Measurements from ENCODE around the gene MID1.

MID1 gene

GRCh38 chrX:10549280-10549679, 71.1 kb downstream of the MID1 start:
- DNase-seq (ENCODE audit: extremely low read depth, low read depth), result no peak
- no peak for TF ChIP-seq CTCF (IDR thresholded peaks at IDR 0.05; ENCODE audit: low read depth, low read length)

- TF ChIP-seq CTCF (IDR thresholded peaks at IDR 0.05; ENCODE audit: low read depth, low read length), result no peak
- DNase-seq (ENCODE audit: extremely low read depth, low read depth), result no peak
These were observed 71.7 kb downstream of the MID1 start for GRCh38 chrX:10548688-10549087.

- no peak for TF ChIP-seq CTCF (IDR thresholded peaks at IDR 0.05; ENCODE audit: low read depth, low read length)
- no peak for DNase-seq (ENCODE audit: extremely low read depth, low read depth)
These were observed 74.5 kb downstream of the MID1 start for GRCh38 chrX:10545882-10546281.

- DNase-seq (ENCODE audit: extremely low read depth, low read depth), result no peak
These were observed 77.8 kb downstream of the MID1 start for GRCh38 chrX:10542586-10542985.

GRCh38 chrX:10538831-10539230, 81.6 kb downstream of the MID1 start:
- DNase-seq (ENCODE audit: extremely low read depth, low read depth), result no peak
- no peak for TF ChIP-seq CTCF (IDR thresholded peaks at IDR 0.05; ENCODE audit: low read depth, low read length)

More at GRCh38 chrX:10542586-10542985, 77.8 kb downstream of the MID1 start:
- no peak for TF ChIP-seq CTCF (IDR thresholded peaks at IDR 0.05; ENCODE audit: low read depth, low read length)

- no peak for TF ChIP-seq CTCF (IDR thresholded peaks at IDR 0.05; ENCODE audit: low read depth, low read length)
- DNase-seq (ENCODE audit: extremely low read depth, low read depth), result no peak
These were observed 83.1 kb downstream of the MID1 start for GRCh38 chrX:10537308-10537707.

- DNase-seq (ENCODE audit: extremely low read depth, low read depth), result no peak
- TF ChIP-seq CTCF (IDR thresholded peaks at IDR 0.05; ENCODE audit: low read depth, low read length), result no peak
These were observed 83.6 kb downstream of the MID1 start for GRCh38 chrX:10536744-10537143.

Data from AG09319 (cell line).